HG02870 (cell line): ENCODE measurements around the gene OPN1LW.
"Not testable (repeated sequence)": the region's sequence is repeated elsewhere in the genome, so short reads cannot be mapped to it uniquely, and the experiment has no call there.

Experiments
- ATAC-seq: cut with Tn5 transposase; IDR thresholded peaks from one replicate; pipeline ENCODE4 v1.9.1; 2021; ENCODE audit warnings: mild to moderate bottlenecking, moderate library complexity; ENCODE audit not compliant: unreplicated experiment

Gene OPN1LW

DNA sequence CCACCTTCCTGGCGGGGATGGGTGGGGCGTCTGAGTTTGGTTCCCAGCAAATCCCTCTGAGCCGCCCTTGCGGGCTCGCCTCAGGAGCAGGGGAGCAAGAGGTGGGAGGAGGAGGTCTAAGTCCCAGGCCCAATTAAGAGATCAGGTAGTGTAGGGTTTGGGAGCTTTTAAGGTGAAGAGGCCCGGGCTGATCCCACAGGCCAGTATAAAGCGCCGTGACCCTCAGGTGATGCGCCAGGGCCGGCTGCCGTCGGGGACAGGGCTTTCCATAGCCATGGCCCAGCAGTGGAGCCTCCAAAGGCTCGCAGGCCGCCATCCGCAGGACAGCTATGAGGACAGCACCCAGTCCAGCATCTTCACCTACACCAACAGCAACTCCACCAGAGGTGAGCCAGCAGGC is at the start of gene OPN1LW:
TSS of gene OPN1LW (plus strand) at position 234 of the 400 bp plus-strand sequence. CDS start at position 275, 41 bp downstream.
- not testable (repeated sequence) for ATAC-seq

DNA sequence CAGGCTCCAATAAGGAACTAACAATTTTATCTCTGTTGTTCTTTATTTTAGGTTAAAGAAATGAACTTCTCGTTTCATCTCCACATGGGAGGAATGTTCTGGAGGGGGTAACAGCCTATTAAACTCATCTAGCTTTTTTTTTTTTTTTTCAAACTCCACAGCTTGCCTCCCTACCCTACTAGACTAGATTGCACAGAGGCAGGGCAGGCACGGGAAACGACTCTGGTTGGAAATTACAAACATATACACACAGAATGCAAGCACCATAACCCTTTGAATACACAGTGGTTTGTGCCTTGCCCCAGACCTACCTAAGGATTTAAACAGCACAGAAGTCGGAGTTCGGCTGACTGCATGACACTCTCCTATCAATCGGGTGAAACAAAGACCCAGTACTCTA is 49.2 kb upstream of the OPN1LW start:
- no peak for ATAC-seq

DNA sequence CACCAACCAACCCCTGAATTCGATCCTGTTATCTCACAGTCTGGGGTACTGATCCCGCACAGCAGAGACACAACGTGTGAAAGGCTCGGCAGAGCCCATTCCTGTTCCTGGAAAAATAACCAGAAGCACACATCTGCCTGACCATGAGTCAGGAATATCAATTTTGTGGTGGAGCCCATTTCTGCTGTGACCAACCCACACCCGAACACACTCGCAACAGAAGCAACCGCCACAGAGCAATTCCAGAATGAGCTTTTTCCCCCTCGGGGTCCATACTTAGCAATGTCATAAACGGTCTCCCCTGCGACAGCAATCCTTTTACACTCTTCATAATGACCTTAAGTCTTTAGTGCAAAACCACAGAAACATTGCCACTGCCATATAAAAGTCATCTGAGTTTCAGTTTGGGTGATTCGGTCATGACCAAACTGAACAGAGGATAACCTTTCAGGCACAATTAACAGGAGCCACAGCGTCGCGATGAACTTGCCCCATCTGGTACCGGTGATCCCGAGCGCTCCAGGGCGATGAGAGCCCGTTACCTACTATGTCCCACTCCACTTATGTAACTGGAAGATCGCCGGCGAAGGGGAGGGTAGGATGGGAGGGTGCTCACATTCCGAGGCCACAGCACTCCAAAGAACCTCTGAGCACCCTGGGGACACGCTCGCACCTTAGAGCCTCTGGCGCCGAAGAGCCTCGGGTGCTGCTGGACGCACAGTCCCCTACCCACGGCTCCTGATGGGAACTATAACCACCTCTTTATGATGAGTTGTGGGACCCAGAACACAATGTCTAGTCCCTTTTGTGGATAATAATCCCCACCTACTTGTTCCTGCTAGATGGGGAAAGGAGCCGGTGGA is 47.7 kb upstream of the OPN1LW start:
- no peak for ATAC-seq

DNA sequence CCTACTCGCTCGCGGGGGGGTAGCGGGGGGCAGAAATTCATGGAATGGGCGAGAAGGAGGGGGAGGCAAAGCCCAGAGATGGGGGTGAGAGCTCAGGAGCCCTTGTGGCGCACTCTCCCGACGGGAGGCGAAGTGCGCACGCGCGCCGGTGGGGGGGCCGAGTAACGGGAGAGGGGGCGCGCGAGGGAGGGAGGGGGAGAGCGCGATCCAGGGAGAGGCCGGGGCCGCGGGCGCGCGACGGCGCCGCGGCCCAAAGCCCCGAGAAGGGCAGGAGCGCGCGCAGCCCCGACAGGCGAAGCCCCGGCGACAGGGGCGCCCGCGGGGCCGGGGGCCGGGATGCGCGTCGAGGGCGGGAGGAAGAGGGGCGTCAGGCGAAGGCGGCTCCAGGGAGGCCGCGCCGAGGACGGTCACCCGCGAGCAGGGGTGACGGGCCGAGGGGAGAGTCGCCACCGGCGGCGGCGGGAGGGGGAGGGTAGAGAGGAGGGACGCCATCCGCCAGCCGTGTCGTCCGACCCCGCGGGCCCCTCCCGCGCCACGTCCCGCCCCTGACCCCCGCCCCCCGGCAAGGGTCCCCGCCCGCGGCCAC is 46.9 kb upstream of the OPN1LW start:
- peak; percentile 21 for ATAC-seq

GRCh38 chrX:154097589-154098541 is 46.2 kb upstream of the OPN1LW start, which contains the start of gene MECP2:
MECP2 (minus strand) TSS chrX:154097717.
- ATAC-seq: peak; percentile 68

GRCh38 chrX:154098551-154098950 is 45.5 kb upstream of the OPN1LW start:
- ATAC-seq: no peak

DNA sequence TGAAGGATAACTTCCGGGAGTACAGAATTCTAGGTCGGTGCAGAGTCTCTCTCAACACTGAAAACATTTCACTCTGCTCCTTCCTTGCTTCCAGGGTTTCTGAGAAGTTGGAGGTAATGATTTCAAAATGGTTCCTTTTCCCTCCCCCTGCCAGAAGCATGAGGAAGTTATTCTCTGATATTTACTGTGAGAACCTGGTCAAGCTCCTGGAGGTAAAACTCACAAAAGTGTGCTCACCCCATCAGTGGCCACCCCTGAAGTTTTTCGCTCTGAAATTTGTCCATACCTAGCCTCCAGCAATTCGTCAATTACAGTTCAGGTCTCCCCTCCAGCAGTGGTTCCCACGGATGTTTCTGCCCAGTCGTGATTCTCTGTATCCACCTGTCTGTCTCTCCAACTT is 30.3 kb upstream of the OPN1LW start:
- no peak for ATAC-seq

- no peak for ATAC-seq
These were observed 29.4 kb upstream of the OPN1LW start for GRCh38 chrX:154114652-154115051.

- no peak for ATAC-seq
These were observed 29.0 kb upstream of the OPN1LW start for GRCh38 chrX:154115071-154115470.

- ATAC-seq: no peak
These were observed 28.3 kb upstream of the OPN1LW start for GRCh38 chrX:154115750-154116149.

DNA sequence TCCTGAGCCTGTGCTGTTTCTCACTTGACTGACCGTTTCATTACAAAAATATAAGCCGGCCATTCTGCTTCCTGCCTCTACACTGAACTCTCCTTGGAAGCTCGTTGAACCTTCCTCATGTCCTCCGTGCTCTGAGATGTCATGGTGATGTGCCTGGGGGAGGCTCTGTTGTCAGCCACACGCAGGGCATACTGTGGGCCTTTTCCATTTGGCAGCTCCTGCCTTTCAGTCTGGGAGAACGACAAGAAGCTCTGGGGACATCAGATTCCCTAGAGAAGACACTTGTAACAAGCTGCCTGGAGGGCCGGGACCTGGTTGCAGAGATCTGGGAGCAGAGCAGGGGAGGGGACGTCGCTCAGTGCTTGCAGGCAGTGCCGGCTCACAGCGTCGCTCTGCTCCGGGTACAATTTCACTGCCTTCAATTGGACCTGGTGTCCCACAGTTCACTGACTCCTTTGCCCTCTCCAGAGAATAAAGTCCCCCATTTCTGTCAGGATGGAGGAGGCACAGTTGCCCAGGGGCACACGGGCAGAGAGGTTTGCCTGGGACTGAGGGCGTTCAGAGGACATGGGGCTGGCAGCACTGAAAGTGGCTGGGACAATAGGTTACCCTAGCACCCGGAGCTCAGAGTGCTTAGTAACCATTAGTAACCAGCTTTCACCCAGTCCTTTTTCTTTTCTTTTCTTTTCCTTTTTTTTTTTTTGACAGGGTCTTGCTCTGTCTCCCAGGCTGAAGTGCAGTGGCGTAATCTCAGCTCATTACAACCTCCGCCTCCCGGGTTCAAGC is 27.4 kb upstream of the OPN1LW start:
- no peak for ATAC-seq

GRCh38 chrX:154117566-154117965 is 26.5 kb upstream of the OPN1LW start:
- ATAC-seq: no peak

DNA sequence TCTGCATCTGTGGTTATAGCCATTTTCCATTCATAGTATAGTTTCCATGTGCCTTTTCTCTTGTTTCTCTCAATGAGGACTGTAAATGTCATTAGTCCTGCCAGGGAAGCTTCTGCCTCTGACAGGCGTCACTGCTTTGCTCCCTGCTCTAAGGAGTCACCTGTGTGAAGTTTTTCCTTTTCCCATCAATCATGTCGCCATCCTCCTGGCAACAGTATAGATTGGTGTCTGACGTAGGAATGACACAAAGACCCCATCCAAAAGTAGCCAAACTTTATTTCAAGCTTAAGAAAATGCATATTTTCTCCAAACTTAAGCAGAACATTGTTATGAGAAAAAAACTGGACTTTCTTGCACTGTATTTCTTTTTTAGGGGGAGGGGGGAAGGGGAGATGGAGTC is 23.5 kb upstream of the OPN1LW start:
- no peak for ATAC-seq

GRCh38 chrX:154121207-154121606 is 22.8 kb upstream of the OPN1LW start:
- ATAC-seq: no peak

GRCh38 chrX:154121961-154122360 is 22.1 kb upstream of the OPN1LW start:
- ATAC-seq: no peak

DNA sequence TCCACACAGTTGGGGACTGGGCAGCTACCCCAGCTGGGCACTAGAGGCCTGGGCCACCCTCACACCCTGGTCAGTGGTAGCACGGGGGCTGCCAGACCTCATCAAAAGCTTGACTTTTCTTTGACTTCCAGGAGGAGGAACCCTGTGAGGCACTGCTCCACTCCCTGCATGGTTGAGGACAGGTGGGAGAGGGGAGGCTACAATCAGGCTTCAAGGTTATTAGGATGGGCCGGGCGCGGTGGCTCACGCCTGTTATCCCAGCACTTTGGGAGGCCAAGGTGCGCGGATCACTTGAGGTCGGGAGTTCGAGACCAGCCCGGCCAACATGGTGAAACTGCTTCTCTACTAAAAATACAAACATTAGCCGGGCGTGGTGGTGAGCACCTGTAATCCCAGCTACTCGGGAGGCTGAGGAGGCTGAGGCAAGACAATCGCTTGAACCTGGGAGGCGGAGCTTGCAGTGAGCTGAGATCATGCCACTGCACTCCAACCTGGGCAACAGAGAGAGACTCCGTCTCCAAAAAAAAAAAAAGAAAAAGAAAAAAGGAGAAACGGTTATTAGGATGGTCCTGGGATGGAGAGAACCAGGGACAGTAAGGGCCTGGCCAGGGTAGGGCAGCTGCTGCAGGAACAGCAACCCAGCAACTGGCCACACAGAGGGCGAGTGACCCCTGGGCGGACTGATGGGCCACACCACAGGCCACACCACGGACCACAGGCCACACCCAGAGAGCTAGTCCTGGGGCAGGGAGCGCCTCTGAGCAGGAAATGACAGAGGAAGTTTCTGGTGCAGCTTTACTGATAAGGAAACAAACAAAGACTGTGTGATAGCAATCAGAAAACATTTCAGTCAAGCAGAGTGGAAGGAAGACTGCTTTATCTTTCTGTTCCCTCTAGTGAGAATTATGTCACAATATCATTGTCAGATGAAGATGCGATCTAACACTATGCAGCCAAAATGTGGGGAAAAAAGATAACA is 20.5 kb upstream of the OPN1LW start:
- ATAC-seq: no peak

DNA sequence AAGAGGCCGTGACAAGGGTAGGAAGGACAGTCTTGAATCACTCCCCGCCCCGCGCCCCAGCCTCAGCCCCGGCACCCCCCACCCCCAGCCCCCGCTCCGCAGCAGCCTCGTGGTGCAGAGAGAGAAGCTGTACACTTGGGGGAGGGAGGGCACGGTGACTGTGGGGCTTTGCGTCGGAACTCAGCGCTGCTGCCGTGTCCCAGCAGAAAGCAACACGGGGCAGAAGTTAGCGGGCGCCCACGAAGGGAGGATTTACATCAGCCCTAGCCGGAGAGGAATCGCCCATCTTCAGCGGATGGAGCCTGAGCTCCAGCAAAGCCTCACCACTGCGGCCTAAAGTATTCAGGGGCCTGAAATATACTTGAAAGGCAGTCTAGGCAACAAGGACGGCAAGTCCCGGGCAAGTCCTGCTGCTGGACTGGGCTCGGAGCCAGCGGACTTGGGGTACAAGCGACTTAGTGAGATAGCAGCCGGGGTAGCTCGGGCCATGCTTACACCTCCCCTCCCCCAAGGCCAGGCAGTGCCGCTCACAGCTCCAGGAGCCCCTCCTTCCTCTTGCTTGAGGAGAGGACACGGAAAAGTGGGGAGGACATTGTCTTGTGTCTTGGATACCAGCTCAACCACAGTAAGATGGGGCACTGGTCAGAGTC is 18.5 kb upstream of the OPN1LW start:
- no peak for ATAC-seq

DNA sequence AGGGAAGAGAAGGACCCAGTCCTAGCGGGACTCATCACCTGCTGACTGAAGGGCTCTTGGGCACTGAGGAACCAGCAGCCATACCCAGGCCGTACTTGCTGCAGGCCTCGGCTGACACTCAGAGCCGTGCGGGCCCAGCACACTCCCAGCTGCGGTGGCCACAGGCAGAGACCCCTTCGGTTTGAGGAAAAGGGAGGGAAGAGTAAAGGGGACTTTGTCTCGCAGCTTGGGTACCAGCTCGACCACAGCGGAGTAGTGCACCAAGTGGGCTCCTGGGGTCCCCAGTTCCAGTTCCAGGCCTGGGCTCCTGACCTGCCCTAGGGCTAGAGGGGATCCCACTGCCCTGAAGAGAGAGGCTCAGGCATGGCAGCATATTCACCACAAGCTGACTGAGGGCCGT is 17.9 kb upstream of the OPN1LW start:
- ATAC-seq: no peak

DNA sequence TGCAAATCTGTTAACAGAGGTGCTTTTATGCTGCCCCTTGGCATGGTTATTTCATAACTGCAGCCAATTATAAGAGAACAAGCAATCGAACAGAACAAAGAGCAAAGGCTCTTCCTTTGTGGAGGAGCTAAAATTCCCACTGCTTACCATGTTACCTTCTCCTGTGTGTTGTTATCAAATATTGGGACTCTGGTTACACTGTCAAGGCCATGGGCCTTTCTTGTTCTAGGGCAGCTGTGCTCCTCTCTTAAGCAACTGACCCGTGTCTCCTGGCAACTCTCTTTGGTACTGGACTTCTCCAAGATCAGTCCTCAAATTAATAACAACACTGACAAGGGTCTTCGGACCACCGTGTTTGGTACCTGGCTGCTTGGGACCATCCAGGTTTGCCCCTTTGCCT is 12.1 kb upstream of the OPN1LW start:
- ATAC-seq: no peak
